GM20000 (cell line): ENCODE data around the gene STK33.

Source experiments
- DNase-seq: peaks from one replicate; pipeline ENCODE4 v3.0.0; 2012; ENCODE audit warnings: low spot score
- TF ChIP-seq, protein P1 (sequence below): IDR thresholded peaks from 2 replicates; pipeline ENCODE4 v1.5.1; 2012; ENCODE audit warnings: mild to moderate bottlenecking, control low read depth; ENCODE audit errors: extremely low read depth, missing control alignments

STK33 gene

DNA sequence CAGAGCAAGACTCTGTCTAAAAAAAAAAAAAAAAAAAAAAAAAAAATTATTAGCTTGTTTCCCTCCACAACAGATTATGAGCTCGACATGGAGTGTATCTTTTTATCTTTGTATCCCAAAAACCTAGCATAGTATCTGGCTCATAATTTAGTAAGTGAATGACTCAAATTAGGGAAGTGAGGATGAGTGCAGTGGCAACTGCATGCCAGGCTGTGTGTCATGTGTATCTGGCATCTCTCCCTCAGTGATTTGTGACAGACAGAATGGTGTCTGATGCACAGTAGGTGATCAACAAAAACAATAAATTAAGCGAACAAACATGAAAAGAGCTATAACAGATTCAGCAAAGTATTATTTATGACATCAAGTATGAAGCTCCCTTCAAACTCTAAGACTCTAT lies 7.2 kb downstream of the STK33 start:
- no peak for DNase-seq
- TF ChIP-seq, protein P1, sequence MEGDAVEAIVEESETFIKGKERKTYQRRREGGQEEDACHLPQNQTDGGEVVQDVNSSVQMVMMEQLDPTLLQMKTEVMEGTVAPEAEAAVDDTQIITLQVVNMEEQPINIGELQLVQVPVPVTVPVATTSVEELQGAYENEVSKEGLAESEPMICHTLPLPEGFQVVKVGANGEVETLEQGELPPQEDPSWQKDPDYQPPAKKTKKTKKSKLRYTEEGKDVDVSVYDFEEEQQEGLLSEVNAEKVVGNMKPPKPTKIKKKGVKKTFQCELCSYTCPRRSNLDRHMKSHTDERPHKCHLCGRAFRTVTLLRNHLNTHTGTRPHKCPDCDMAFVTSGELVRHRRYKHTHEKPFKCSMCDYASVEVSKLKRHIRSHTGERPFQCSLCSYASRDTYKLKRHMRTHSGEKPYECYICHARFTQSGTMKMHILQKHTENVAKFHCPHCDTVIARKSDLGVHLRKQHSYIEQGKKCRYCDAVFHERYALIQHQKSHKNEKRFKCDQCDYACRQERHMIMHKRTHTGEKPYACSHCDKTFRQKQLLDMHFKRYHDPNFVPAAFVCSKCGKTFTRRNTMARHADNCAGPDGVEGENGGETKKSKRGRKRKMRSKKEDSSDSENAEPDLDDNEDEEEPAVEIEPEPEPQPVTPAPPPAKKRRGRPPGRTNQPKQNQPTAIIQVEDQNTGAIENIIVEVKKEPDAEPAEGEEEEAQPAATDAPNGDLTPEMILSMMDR, result no peak

DNA sequence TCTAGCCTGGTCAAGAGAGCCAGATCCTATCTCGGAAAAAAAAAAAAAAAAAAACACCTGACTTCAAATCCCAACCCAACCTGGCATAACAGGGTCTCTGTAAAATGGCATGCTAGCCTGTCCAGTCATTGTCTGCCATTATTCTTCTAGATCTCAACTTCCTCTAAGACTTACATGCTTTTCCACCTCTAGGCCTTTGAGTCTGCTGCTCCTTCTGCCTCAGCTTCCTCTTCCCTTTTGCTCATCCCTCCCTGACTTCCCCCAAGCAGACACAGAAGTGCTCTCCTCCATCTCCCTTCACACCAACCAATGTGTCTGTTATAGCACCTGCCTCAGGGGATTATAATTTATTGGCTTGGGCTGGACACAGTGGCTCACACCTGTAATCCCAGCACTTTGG lies 7.8 kb downstream of the STK33 start:
- TF ChIP-seq, protein P1, result no peak
- DNase-seq, result no peak

DNA sequence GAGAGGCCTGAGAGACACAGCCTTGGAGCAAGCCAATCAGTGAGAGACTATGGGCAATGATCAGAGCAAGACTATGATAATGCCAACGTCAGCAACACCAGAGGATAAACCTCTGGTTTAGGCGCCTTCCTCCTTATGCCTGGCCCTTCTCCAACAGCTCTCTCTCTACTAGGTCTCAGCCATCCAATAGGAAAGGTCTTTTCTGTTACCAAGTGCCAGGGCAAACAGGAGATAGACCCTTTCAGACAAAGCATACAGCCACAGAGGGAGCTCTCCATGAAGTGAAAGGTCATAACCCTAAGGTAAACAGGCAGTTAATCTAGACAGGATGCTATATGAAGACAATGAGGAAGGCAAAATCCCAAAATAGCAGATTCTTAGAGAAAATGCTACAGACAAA lies 9.5 kb downstream of the STK33 start:
- DNase-seq, result no peak

DNA sequence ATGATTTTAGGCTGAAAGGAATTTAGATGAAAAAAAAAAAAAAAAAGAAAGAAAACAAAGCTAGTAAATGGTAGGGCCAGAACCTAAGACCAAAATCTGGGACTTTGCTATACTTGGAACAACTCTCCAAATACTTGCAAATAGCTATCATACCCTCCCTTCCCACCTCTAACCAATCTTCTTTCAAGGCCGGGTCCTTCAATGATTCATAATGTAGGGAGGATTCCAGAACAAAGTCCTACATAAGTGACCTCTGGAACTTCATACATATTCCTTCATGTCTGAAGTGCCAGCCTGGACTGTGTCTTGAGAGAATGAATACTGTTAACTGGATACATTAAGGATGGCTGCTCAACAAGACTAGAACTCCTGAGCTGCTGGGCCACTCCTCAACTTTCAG lies 9.9 kb downstream of the STK33 start:
- no peak for DNase-seq
- TF ChIP-seq, protein P1, result no peak

More for the DNA sequence above, 9.5 kb downstream of the STK33 start:
- TF ChIP-seq, protein P1, result no peak

DNA sequence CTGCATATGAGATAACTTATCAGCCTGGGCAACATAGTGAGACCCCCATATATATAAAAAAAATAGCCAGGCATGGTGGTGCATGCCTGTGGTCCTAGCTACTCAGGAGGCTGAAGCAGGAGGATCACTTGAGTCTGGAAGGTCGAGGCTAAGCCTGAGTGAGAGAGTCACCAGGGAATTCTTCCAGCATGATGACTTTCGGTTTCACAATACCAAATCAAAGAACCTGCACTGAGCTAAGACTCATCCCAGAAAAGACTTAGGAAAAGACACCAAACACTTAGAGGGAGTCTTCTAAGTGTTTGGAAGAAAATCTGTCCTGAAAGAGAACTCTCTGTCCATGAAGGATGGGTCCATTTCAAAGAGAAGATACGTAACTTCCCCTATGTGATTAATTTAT lies 12.7 kb downstream of the STK33 start:
- DNase-seq, result no peak

DNA sequence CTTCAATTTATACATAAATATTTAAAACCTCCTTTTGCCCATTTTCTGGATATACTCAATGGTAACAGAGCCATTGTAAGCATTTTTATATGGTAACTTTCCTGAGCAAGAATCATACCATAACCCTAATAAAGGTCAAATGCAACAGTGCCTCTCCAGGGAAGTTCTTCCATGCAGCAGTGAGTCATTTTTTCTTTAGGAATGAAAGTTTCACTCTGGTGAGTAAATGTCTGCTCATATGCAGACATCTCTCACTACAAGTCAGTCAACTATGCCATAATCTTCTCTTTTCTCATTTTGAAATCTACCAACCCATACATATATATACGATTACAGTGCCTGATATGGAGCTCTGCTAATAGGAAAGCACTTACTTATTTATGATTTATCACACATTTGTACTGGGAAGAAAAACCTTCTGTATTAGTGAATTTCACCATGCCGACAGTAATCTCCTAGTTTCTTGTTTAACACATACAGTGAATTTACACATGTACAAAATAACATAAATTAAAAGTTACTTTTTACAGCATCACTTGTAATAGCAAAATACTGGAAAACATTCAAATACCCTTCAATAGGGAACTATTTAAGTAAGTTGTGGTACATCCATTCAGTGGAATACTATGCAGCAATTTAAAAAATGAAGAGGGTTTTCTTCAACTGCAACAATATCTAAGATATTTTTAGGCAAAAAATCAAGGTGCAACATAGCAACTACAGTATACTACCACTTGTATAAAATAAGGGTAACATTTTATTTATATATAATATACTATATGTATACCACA lies 16.0 kb downstream of the STK33 start:
- no peak for DNase-seq
- TF ChIP-seq, protein P1, result no peak

More for the DNA sequence above, 12.7 kb downstream of the STK33 start:
- TF ChIP-seq, protein P1, result no peak

DNA sequence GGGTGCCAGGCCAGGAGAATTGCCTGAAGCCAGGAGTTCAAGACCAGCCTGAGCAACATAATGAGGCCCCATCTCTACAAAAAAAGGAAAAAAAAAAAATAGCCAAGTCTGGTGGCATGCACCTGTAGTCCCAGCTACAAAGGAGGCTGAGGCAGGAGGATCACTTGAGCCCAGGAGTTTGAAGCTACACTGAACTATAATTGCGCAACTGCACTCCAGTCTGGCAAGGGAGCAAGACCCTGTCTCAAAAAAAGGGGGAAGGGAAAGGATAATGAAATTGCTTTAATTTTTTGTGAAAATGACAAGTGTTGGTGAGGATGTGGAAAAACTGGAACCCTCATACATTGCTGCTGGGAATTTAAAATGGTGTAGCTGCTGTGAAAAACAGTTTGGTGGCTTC lies 19.2 kb downstream of the STK33 start:
- TF ChIP-seq, protein P1, result no peak

More for the DNA sequence above, 19.2 kb downstream of the STK33 start:
- DNase-seq, result no peak
